GM18511 (cell line): ENCODE results near the gene COPZ1.
A peak's percentile ranks its signal among the peaks of the same experiment; 100 is the strongest.

Experiments used
- ATAC-seq: cut with Tn5 transposase; IDR thresholded peaks from one replicate; pipeline ENCODE4 v1.9.1; 2021; ENCODE audit warnings: mild to moderate bottlenecking, moderate library complexity; ENCODE audit not compliant: unreplicated experiment

COPZ1 gene

DNA sequence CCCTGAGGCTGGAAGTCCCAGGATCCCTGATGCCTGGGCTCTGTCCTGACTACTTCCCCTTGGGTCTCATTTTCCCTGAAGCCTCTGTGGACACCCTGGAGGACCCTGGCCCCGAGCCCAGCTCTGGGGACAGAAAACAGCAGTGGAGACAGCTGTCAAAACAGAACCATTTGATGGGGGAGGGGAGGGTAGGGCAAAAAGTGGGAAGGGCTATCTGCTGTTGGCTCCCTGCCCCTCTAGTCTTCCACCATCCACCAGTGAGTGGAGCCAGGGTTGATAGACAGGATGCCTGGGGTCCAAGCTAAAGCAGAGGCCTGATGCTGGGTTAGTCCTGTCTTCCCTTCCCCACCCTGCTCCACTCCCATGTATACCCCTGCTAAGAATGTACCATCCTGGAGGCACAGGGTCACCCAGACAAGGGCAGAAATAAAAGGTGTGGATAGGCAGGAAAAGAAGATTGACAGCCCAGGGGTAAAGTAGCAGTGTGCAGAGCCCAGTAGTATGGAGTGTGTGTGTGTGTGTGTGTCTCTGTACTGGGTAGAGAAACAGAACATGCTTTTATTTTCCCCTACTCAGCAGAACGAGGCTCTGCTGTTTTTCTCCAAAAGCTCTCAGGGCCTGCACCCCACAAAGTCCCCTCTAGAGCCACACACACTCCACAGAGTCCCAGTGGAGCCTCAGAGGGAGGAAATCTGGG, 49.8 kb downstream of the COPZ1 start:
- ATAC-seq = no peak

DNA sequence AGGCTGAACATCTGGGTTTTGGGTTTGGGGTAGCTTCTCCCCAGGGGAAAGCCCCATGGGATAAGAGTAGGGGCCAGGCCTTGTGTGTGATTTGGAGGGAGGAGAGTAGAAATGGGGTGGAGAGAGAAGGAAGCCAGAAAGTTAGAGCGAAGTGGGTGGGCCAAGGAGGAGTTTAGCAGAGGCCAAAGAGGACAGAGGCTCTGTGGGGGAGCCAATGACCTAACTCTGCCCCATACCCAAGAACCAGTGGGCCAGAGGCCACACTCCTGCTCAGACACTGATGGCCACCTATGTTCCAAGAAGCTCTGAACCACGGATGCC, 50.3 kb downstream of the COPZ1 start:
- ATAC-seq = no peak

DNA sequence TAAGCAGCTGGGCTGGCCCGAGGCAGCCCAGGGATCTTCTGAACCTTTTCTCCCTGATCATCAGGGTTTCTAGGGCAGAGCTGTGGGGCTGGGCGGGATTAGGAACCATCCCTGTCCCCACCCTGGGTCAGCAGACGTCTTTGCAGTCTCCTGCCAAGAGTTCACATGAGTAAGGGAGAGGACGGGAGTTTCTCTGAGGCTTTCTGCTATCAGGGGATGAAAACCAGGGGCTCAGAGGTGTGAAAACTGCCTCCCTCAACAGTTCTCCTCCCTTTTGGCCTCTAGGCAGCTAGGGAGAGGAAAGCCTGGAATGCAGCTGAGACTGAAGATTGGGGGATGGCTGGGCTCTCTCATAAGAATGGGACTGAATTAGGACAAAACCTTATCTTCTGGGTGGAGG, 51.7 kb downstream of the COPZ1 start:
- ATAC-seq = no peak

DNA sequence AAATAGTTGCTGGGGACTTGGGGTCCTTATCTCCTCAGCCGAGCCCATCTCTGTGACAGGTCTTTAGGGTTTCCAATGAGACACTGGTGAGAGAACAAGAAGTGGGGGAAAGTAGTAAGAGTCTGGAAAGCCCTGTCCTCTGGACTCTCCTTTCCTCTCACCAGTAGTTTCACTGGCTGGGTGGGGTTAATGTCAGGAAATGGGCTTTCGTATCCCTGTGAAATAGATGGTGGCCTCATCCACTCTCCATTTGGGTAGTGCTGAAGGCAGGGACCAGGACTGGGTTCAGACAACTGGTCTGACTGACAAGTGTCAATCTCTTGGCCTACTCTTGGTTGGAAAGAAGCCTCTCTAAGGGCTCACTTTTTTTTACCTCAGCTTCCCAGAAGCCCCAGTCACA, 52.1 kb downstream of the COPZ1 start:
- ATAC-seq = no peak

DNA sequence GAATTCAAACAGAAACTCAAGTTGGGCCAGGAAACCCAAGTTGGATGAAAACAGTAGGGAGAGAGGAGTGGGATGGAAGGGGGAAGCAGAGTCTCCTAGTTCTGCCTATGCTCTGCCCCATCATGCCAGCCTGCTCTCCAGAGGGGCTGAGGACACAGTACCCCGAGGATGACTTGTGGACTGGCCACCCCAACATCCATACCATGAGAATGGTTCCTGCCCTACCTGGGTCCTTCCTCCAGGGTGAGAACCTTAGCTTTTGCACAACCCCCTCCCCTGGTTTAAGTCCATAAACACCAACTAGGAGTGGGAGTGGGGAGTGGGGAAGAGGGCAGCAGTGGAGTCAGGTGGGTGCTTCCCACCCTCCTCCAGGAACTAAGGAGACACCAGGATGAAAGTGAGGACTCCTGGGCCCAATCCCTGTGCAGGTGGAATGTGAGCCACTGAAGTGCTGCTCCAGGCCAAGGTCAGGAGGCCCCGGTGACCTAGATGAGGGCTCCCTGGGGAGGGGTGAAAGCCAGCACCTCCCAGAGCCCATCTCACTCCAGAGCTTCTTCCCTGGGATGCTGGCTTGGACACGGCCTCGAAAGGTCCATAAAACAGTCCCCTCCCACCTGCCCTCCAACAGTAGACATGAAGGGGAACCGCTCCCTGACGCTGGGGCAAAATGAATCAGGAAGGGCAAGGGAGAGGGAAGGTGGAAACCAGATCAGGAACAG, 53.0 kb downstream of the COPZ1 start:
- no peak for ATAC-seq

DNA sequence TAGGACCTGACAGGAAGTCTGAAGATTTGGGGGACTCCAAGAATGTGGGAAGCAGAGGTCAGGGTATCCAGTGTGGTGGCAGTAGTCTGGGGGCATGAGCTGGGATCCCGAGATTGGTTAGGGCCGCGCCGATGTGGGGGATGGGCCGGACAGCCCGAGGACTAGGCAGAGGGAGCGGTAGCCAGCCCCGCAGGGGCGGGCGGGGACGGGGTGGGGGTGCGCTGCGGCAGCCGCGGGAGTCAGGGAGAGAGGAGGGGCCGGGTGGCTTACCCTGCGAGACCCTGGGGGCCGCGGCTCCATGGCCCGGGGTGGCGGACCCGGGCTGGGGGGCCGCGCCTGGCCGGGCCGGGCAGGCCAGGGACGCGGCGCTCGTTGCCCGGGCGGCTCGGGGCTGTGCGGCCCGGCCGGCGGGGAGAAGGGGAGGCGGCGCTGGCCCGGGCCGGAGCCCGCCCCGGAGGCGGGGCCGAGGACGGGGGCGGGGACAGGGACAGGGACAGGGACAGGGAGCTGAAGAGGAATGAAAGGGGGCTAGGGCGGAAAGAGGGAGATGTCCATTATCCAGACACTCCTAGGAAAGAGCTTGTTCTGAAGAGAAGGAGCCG, 54.0 kb downstream of the COPZ1 start:
- ATAC-seq = no peak

DNA sequence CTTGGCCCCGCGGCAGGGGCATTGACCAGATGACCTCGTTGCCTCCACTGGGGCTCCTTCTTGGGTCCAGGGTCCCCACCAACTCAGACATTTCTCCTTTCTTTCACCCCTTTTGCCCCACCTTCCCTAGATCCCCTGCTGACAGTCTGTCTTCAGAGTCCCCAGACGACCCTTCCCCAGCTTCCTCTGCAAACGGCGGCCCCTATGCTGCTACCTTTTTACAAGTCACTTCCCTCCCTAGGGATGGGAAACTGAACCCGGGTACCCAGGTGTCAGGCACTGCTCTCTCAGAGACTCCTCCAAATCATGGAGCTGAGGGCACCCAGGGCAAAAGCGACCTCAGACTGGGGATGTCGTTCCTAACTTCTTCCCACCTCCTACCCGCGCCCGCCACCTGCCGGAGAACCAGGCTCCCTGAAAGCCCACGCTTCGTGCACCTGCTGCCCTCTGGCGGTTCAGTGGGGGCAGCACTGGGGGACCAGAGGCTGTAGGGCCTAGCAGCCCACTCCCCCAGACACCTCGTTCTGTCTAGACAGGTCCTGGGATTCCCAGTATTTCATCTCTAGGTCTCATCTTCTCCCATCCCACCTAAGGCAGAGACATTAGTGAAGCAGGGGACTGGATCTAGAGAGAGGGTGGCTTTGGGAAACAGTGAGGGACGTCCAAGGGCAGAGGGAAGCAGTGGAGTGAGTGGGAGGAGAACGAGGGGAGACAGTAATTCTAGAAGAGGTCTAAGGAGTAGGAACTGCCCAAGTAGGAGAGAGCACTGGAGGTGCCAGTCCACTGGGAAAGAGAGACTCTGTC, 54.7 kb downstream of the COPZ1 start:
- ATAC-seq = peak; percentile 90

DNA sequence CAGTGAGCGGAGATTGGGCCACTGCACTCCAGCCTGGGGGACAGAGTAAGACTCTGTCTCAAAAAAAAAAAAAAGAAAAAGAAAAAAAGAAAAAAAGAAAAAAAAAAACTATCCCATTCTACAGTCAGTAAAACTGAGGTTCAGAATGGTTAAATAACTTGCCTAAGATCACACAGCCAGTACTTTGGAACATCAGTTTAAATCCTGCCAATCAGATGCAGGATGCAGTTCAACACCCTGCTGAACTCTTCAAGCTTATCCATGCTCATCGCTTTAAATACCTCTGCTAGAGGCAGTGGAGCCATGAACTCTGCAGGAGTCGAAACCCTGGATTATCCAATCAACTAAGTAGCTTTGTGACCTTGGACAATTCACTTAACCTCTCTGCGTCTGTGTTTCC, 56.2 kb downstream of the COPZ1 start:
- no peak for ATAC-seq

DNA sequence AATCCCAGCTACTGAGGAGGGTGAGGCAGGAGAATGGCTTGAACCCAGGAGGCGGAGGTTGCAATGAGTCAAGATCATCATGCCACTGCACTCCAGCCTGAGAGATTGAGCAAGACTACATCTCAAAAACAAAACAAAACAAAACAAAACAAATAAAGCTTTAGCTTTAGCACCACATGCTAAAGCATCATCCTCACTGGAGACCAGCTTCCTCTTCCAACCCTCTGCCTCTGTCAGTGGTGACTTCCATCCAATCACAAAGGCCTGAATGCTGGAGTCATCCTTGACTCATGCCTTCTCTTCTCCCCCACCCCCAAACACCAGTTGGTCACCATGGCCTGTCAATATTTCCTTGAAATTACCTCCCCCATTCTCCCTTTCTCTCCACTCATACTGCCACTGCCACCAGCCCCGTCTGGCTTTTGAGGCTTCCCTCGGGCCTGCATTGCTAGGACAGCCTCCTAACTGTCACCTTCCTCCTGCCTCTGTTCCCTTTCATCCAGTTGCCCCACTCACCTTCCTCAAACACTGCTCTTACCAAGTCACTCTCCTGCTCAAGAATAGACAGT, 58.2 kb downstream of the COPZ1 start:
- ATAC-seq = no peak

DNA sequence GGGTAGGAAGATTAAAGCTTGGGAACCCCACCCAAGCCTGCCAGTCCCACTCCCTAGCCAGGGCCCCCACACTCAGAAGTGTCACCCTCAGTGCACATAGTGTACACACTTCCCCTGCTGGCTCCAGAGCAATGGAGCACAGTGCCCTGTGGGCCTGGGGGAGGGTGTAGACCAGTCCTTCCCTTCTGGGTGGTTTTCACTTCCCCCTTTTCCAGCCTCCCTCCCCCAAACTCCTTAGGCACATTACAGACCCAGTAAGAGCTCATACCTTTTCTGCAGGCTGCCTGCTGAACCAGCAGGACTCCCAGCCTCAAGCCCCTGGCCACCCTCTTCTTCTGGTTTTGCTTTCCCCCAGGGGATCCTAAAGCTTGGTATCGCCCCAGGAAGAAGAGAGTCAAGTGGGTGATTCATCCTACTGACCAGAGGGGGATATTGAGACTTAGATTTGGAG, 59.7 kb downstream of the COPZ1 start, which contains the start of gene ZNF385A:
TSS of gene ZNF385A (minus strand) at position 143 of the 451 bp plus-strand sequence. CDS start 219 bp downstream, outside the sequence.
- peak; percentile 55 for ATAC-seq

DNA sequence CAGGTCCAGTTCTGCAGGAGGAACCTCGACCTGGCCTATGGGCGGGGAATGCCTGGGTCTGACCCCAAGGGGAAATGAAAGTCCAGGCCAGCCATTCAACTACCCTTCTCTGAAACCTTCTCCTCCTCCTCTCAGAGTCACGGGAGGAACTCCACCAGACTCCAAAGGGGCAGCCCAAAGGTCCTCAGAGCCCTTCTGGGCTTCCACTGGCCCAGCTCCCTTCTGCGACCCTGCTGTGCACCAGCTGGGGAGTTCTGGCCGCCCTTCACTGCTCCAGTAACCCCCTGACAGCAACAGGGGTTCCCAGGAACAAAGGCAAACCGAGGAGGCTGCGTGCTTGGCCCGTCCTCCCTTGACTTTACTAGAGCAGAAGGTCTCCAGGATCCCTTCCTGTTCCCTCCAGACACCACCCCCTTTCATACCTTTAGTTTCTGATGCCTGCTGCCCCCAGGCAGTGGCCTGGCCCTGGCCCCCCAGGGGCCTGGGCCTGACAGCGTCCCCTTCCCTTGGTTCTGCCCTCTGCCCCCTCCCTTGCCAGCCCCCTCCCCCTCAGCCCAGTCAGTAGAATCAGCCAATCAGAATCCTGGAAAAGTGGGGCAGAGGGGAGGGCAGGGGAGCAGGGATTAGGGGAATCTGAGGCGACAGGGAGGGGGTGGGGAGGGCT, 60.5 kb downstream of the COPZ1 start:
- ATAC-seq = peak; percentile 73

DNA sequence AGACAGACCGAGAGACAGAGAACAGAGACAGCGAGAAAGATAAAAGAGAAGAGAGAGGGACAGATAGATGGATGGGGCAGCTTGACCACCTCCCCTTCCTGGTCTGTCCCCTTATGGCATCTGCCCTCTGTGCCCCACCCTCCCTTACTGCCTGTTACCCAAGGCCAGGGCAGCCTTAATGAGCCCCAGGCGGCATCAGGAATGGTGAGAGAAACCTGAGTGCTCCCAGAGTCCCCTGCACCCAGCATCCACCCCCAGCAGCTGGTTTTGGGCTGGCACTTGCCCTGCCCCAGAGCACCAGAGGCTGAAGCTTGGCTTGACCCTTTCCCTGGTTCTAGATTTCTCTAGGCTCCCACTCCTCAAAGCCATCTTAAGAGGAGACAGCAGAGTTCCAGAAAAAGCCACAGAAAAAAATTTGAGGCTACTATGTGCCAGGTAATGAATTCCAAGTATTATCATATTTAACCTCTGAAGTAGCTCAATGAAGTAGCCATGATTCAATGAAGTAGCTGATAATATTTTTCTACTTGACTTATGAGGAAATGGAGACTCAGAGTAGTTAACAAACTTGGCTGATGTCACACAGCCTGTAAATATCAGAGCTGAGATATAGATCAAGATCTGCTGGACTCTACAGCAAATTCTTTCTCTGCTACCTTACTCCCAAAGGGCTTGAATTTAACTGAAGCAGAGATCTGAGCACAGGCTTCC, 61.6 kb downstream of the COPZ1 start:
- no peak for ATAC-seq

DNA sequence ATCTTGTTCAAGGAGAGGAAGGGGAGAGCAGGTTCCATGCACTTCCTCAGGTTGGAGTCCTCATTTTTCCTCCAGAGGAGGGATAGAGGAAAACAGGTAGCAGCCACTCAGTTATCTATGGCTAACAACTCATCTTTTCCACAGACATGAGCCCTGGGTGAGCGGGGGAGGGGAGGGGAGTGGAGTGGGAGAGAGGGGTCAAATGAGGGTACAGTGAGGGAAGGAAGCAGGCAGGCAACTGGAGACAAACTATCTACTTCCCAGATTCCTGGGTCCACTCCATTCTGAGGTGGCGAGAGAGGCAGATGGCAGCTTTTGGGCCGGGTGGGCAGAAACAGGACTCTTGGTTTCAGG, 62.2 kb downstream of the COPZ1 start:
- no peak for ATAC-seq

DNA sequence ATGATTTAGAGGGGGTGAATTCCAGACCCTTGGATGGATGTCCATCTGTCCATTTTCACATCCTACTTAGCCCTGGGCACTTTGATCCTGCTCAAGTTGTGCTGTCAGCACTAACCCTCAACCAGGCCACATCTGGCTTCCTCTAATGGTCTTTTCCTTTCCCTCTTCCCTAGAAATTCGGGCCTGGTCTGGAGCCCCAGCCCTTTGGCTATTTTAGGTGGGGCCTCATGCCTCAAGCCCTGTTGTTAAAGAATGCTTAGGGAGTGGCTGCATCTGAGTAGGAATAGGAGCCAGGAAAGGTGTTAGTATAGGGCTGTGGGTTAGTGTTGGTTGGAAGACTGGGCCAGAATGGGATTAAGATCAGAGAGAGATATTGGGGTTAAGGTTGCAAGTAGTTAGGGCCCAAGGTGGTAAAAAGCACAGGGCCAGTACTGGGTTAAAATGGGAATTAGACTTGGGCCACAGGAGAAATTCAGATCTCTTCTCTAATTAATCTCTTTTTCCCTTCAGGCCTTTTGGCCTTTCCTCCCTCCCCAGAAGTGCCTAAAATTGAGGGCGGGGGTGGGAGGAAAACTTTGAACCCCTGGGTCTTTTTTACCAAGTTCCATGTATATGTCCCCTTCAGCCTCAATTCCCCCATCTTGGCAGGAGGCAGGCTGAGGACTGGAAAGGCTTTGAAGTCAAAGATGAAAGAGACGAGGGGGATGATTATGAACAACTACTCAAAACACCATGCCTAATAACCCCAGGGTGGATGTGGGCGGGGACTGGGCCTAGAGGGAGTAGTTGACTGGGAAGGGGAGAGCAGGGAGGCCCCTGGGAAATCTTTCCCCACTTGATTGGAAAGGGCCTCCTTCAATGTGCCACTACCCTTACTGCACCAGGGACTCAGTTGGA, 63.6 kb downstream of the COPZ1 start:
- ATAC-seq = no peak

DNA sequence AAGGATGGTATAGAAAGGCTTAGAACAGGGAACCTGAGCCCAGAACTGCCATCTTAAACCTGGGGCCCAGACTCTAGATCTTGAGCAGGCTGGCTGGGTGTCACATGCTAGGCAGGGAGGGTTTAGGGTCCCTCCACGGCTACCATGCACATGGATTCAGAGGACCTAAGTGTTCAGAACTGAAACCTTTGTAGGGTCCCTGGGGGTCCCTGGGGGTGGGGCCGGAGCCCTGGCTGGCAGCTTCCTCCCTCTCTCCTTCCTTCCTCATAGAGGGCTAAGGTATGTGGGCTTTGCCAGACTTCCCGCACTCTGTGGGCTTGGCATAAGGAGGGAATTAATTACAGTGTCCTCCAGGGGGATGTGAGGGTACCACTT, 64.2 kb downstream of the COPZ1 start:
- no peak for ATAC-seq

DNA sequence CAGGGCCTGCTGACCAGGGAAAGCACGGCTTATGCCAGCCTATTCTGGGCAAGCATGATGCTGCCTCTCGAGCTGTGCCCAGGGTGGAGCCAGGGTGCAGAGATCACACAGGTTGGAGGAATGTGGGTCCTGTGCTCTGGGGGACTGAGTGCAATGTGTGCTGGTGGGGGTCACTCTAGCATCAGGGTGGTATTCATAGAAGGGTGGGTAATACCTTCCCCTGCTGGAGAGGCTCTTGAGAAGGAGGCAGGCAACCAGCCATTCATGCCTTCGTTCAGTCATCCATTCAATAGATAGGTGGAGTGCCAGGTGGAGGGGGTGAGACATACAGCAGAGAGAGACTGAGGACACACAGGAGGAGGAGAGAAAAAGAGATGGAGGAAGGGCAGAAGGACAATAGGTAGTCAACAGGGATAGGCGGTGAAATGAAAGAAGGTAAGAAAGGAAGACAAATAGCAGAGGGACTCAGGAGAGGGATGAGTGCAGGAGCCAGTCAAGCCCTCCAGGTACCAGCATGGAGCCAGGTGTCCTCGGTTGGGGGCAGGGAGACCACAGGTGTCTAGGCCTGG, 64.8 kb downstream of the COPZ1 start:
- ATAC-seq = no peak

DNA sequence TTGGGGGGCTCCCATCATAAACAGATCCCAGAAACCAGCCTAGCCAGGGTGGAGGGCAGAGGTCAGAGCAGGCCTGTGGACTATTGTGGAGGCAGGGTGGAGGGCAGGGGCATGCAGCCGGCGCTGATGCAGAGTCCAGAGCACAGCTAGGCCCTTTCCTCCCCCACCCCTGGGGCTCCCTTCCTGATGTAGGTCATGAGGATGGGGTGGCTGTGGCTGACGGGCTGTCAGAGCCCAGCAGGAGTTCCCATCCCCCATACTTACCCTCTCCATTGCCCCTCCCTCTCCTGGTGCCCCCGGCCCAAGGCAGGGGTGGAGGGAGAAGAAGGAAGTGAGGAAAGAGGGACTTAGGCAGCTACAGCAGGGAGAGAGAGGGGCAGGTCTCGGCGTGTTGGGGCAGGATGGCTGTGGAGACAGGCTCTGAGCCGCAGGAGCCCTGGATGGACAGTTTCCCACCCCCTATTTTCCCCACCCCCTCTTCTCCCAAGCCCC, 65.3 kb downstream of the COPZ1 start:
- ATAC-seq = no peak
